GM10248 (cell line): ENCODE results near the gene SEMA3A.

Experiments used
- CTCF ChIA-PET: fragments of 300-600 bp; sonication (Branson Sonifier 250); formaldehyde crosslinking; extraction: SDS; loops from one replicate; lab custom pipeline; 2021; ENCODE audit warnings: antibody characterized with exemption; lab: Yijun Ruan, JAX
- POLR2A ChIA-PET: fragments of 350-650 bp; sonication (Branson Sonifier 250); formaldehyde crosslinking; extraction: SDS; loops from one replicate; lab custom pipeline; 2020; ENCODE audit warnings: antibody characterized with exemption; lab: Yijun Ruan, JAX
- DNase-seq: peaks from one replicate; pipeline ENCODE4 v3.0.0; 2012; ENCODE audit errors: extremely low spot score
- TF ChIP-seq, protein P1 (sequence below): IDR thresholded peaks from 2 replicates; pipeline ENCODE4 v1.5.1; 2012; ENCODE audit warnings: mild to moderate bottlenecking, low read depth; ENCODE audit errors: extremely low read depth, missing control alignments, control extremely low read depth

The SEMA3A gene

GRCh38 chr7:84149573-84149972 lies 45.0 kb downstream of the SEMA3A start:
- TF ChIP-seq, protein P1, sequence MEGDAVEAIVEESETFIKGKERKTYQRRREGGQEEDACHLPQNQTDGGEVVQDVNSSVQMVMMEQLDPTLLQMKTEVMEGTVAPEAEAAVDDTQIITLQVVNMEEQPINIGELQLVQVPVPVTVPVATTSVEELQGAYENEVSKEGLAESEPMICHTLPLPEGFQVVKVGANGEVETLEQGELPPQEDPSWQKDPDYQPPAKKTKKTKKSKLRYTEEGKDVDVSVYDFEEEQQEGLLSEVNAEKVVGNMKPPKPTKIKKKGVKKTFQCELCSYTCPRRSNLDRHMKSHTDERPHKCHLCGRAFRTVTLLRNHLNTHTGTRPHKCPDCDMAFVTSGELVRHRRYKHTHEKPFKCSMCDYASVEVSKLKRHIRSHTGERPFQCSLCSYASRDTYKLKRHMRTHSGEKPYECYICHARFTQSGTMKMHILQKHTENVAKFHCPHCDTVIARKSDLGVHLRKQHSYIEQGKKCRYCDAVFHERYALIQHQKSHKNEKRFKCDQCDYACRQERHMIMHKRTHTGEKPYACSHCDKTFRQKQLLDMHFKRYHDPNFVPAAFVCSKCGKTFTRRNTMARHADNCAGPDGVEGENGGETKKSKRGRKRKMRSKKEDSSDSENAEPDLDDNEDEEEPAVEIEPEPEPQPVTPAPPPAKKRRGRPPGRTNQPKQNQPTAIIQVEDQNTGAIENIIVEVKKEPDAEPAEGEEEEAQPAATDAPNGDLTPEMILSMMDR: no peak
- POLR2A ChIA-PET: no interaction called here
- CTCF ChIA-PET: no interaction called here
- DNase-seq: no peak

- CTCF ChIA-PET: no interaction called here
- POLR2A ChIA-PET: no interaction called here
- no peak for DNase-seq
- TF ChIP-seq, protein P1: no peak
These were observed 48.7 kb downstream of the SEMA3A start for GRCh38 chr7:84145892-84146291.

DNA sequence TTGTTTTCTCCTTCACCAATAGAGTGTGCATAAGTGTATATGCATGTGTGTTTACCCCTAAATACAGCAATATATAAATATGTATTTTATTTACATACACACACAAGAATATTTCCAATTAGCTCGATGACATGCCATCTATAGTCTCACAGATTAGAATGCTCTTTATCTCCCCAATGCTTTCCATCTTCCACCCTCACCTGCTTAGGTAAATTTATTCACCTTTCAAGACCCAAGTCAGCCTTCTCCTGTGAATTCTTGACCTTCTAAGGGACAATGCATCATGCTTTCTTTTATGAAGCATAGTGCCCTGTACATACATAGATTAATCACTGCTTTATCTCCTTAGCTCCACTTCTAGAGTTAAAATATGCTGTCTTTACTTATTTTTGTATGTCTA lies 49.7 kb downstream of the SEMA3A start:
- TF ChIP-seq, protein P1: no peak
- ChIA-PET CTCF (interaction anchor here (1.2 kb wide), 1 partner anchor 18 kb away, joined by 4 read pairs; no protein-coding TSS in a partner anchor), POLR2A (no interaction called here)
- no peak for DNase-seq

- TF ChIP-seq, protein P1: no peak
- ChIA-PET POLR2A (no interaction called here), CTCF (interaction anchor here (1.2 kb wide), 1 partner anchor 18 kb away, joined by 4 read pairs; no protein-coding TSS in a partner anchor)
- DNase-seq: no peak
These were observed 50.1 kb downstream of the SEMA3A start for GRCh38 chr7:84144480-84144879.

GRCh38 chr7:84142726-84143125 lies 51.9 kb downstream of the SEMA3A start:
- ChIA-PET CTCF (no interaction called here), POLR2A (no interaction called here)
- TF ChIP-seq, protein P1: no peak
- no peak for DNase-seq

- POLR2A ChIA-PET: no interaction called here
- no peak for DNase-seq
- TF ChIP-seq, protein P1: no peak
- CTCF ChIA-PET: no interaction called here
These were observed 54.4 kb downstream of the SEMA3A start for GRCh38 chr7:84139986-84140729.

DNA sequence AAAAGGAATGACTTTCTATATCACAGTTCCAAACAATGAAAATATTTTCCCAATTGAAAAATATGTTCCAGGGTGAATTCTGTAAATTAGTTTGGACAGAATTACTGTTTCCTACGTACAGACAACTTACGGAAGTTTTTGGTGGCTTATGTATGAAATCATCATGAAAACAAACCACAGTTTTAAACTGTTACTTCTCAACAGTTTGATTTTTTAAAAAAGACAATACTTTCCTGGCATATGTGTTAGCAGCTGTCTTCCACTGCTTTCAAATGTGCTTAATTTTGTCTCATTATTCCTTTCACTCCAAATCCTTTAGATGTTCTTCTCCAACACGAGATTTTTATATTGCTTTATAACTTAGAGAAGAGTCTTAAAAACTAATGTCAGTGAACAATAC lies 56.2 kb downstream of the SEMA3A start:
- POLR2A ChIA-PET: no interaction called here
- CTCF ChIA-PET: no interaction called here
- no peak for DNase-seq
- TF ChIP-seq, protein P1: no peak
